H1 (cell line): ENCODE results near the gene RERG.

Experiments used
- CHD1 ChIP-seq: IDR thresholded peaks from 2 replicates; pipeline ENCODE4 v1.6.1; 2012; ENCODE audit warnings: low read depth, low read length, improper control_type of control experiment
- CTCF ChIP-seq, 3 experiments: IDR thresholded peaks; 1 replicate in 2 of 3; 2 replicates in 1 of 3; pipeline versions ENCODE4 v1.5.1 to v1.6.1; 2011; ENCODE audit warnings: low read length in 3 of 3, mild to moderate bottlenecking in 3 of 3, inconsistent platforms in 2 of 3, low read depth in 1 of 3, moderate library complexity in 1 of 3; ENCODE audit not compliant: insufficient read depth in 1 of 3; ENCODE audit errors: control extremely low read depth in 1 of 3
- EZH2 ChIP-seq: fragments of 200-600 bp; sonication (generic); IDR thresholded peaks from 2 replicates; pipeline ENCODE4 v1.7.1; 2012; ENCODE audit warnings: low read depth, mild to moderate bottlenecking, moderate library complexity, low read length, inconsistent platforms; ENCODE audit not compliant: severe bottlenecking
- POLR2A ChIP-seq, 2 experiments: IDR thresholded peaks; 1 replicate in 1 of 2; 2 replicates in 1 of 2; pipeline ENCODE4 v1.6.1; 2011; ENCODE audit warnings: low read depth in 2 of 2, low read length in 2 of 2, mild to moderate bottlenecking in 2 of 2; ENCODE audit errors: control extremely low read depth in 1 of 2
- POLR2AphosphoS5 ChIP-seq: IDR thresholded peaks from 2 replicates; pipeline ENCODE4 v1.6.1; 2011; ENCODE audit warnings: low read depth, low read length
- RFX5 ChIP-seq: IDR thresholded peaks from 2 replicates; pipeline ENCODE4 v1.6.1; 2011; ENCODE audit warnings: low read depth, low read length, improper control_type of control experiment, borderline replicate concordance
- RXRA ChIP-seq: IDR thresholded peaks from 2 replicates; pipeline ENCODE4 v1.6.1; 2011; ENCODE audit warnings: low read depth, mild to moderate bottlenecking, low read length, moderate library complexity; ENCODE audit not compliant: insufficient read depth
- SRF ChIP-seq: IDR thresholded peaks from 2 replicates; pipeline ENCODE4 v1.6.1; 2011; ENCODE audit warnings: mild to moderate bottlenecking, low read depth, low read length, moderate library complexity
- TBP ChIP-seq: IDR thresholded peaks from 2 replicates; pipeline ENCODE4 v1.6.1; 2011; ENCODE audit warnings: low read depth, low read length, improper control_type of control experiment
- YY1 ChIP-seq: IDR thresholded peaks from 2 replicates; pipeline ENCODE4 v1.6.1; 2011; ENCODE audit warnings: low read depth, mild to moderate bottlenecking, low read length
- TF ChIP-seq, protein P1 (sequence below): IDR thresholded peaks from 2 replicates; pipeline ENCODE4 v1.6.1; 2011; ENCODE audit warnings: low read depth, mild to moderate bottlenecking, low read length; ENCODE audit not compliant: insufficient read depth
- TF ChIP-seq, protein P2 (sequence below): IDR thresholded peaks from 2 replicates; pipeline ENCODE4 v1.6.1; 2011; ENCODE audit warnings: low read length, improper control_type of control experiment

DNA sequence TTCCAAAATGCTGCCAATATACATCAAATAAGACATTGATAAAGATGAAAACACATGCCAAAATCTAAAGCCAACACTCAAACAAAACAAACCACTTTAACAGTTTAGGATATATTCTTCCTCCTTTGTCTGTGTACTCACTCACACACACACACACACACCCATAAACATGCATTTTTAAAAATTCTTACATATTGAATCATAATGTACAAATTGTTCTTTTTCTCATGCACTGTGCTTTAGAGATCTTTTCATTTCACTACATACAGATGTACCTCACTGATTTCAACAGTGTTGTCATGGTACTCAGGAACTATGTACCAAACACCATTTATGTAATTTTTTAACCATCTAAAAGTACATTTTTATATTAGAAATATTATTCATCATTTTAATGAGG is 9.5 kb upstream of the RERG start:
- TF ChIP-seq POLR2AphosphoS5, result no peak
- no peak for TF ChIP-seq RXRA
- no peak for TF ChIP-seq EZH2
- no peak for TF ChIP-seq SRF
- no peak for TF ChIP-seq CTCF (IDR thresholded peaks at IDR 0.05; ENCODE audit: control extremely low read depth in 1 of 3, insufficient read depth in 1 of 3, low read depth in 1 of 3, low read length in 3 of 3)
- TF ChIP-seq POLR2A (IDR thresholded peaks at IDR 0.05; ENCODE audit: control extremely low read depth in 1 of 2, low read depth in 2 of 2, low read length in 2 of 2), result no peak
- no peak for TF ChIP-seq RFX5
- no peak for TF ChIP-seq YY1
- TF ChIP-seq, protein P1, sequence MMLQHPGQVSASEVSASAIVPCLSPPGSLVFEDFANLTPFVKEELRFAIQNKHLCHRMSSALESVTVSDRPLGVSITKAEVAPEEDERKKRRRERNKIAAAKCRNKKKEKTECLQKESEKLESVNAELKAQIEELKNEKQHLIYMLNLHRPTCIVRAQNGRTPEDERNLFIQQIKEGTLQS, result no peak
- TF ChIP-seq CHD1, result no peak
- TF ChIP-seq, protein P2, sequence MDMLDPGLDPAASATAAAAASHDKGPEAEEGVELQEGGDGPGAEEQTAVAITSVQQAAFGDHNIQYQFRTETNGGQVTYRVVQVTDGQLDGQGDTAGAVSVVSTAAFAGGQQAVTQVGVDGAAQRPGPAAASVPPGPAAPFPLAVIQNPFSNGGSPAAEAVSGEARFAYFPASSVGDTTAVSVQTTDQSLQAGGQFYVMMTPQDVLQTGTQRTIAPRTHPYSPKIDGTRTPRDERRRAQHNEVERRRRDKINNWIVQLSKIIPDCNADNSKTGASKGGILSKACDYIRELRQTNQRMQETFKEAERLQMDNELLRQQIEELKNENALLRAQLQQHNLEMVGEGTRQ, result no peak
- no peak for TF ChIP-seq TBP
